HepG2 (cell line): ENCODE measurements around the gene NKX1-2. TPM values are rescaled to one million over a fixed set of nuclear protein-coding genes. Genes with fewer than 3 reads are reported as not detected.

Experiments
- ATAC-seq: fragments of 200-7000 bp; cut with Tn5 transposase; 3 replicates; pipeline ENCODE4 v1.9.1; 2020; ENCODE audit warnings: mild to moderate bottlenecking, moderate library complexity
- BruUV-seq: library from RNA; stranded (reverse); fragments of 400-500 nt; replicated peaks from 2 replicates; lab custom pipeline; 2021; lab: Mats Ljungman, UMichigan
- CTCF ChIA-PET: fragments of 300-600 bp; formaldehyde crosslinking; extraction: SDS; loops from one replicate; lab custom pipeline; 2021; ENCODE audit warnings: low total read pairs, inconsistent platforms, low intra/inter-chr PET ratio; lab: Yijun Ruan, JAX
- POLR2A ChIA-PET: fragments of 350-600 bp; sonication (Branson Sonifier 250); formaldehyde crosslinking; loops from one replicate; lab custom pipeline; 2020; ENCODE audit warnings: antibody characterized with exemption, inconsistent platforms; lab: Yijun Ruan, JAX
- DNase-seq: peaks from one replicate; pipeline ENCODE4 v3.0.0-alpha.2; 2015; ENCODE audit warnings: low spot score
- FAIRE-seq: peaks from 3 replicates; lab custom pipeline; 2011; peaks lifted over from hg19 to GRCh38; lab: Jason Lieb, UNC
- H2AFZ ChIP-seq: one replicate; pipeline ENCODE4 v1.6.1; 2011; ENCODE audit warnings: low read length, inconsistent platforms
- H3K27ac ChIP-seq: fragments of 300-600 bp; 3 replicates; pipeline ENCODE4 v1.8.0; 2011; ENCODE audit warnings: mixed run types, mild to moderate bottlenecking, mixed read lengths, low read length, inconsistent platforms; ENCODE audit not compliant: insufficient read depth; ENCODE audit errors: extremely low read length
- H3K27me3 ChIP-seq, 2 experiments: fragments of 200-600 bp in 1 of 2; 2 replicates in 1 of 2; 3 replicates in 1 of 2; pipeline versions ENCODE4 v1.6.0 to v1.8.0; 2011; ENCODE audit warnings: low read length in 2 of 2, mild to moderate bottlenecking in 2 of 2, moderate library complexity in 2 of 2, inconsistent platforms in 1 of 2; ENCODE audit not compliant: insufficient read depth in 2 of 2, control insufficient read depth in 1 of 2
- H3K36me3 ChIP-seq, 2 experiments: fragments of 200-600 bp in 1 of 2; replicated peaks in 1 of 2; 2 replicates in 1 of 2; 3 replicates in 1 of 2; pipeline versions ENCODE4 v1.5.1 to v1.8.0; 2011; ENCODE audit warnings: low read length in 2 of 2, inconsistent platforms in 1 of 2; ENCODE audit not compliant: insufficient read depth in 2 of 2, control insufficient read depth in 1 of 2
- H3K4me1 ChIP-seq: 2 replicates; pipeline ENCODE4 v1.5.1; 2012; ENCODE audit warnings: low read length, inconsistent platforms; ENCODE audit not compliant: insufficient read depth
- H3K4me2 ChIP-seq: 2 replicates; pipeline ENCODE4 v1.6.0; 2011; ENCODE audit warnings: low read depth, low read length, inconsistent platforms
- H3K4me3 ChIP-seq, 3 experiments: fragments of 200-600 bp in 1 of 3; sonication (generic), shearing (Covaris generic) in 1 of 3; replicated peaks in 1 of 3; 2 replicates each; pipeline ENCODE4 v1.5.1; 2011 to 2016; ENCODE audit warnings: low read length in 3 of 3, inconsistent platforms in 2 of 3, low read depth in 2 of 3, mild to moderate bottlenecking in 2 of 3, control low read depth in 1 of 3, mixed read lengths in 1 of 3; ENCODE audit not compliant: insufficient read depth in 1 of 3
- H3K79me2 ChIP-seq: one replicate; pipeline ENCODE4 v1.6.1; 2011; ENCODE audit warnings: low read length, inconsistent platforms; ENCODE audit not compliant: insufficient read depth
- H3K9ac ChIP-seq: 2 replicates; pipeline ENCODE4 v1.6.0; 2011; ENCODE audit warnings: mild to moderate bottlenecking, low read depth, low read length, inconsistent platforms; ENCODE audit not compliant: insufficient read depth
- H3K9me3 ChIP-seq: 2 replicates; pipeline ENCODE4 v1.5.1; 2012; ENCODE audit warnings: mild to moderate bottlenecking, low read length
- H4K20me1 ChIP-seq: 2 replicates; pipeline ENCODE4 v1.6.0; 2011; ENCODE audit warnings: inconsistent platforms, mild to moderate bottlenecking, low read length, moderate library complexity; ENCODE audit not compliant: insufficient read depth
- FOXM1 ChIP-seq: sonication (generic); formaldehyde crosslinking; IDR thresholded peaks from 2 replicates; pipeline ENCODE4 v1.5.0; 2020; ENCODE audit warnings: missing genetic modification reagents
- MAFF ChIP-seq: IDR thresholded peaks from 2 replicates; pipeline ENCODE4 v1.6.1; 2011; ENCODE audit warnings: low read depth, low read length, improper control_type of control experiment
- MAFK ChIP-seq, 2 experiments: IDR thresholded peaks in 1 of 2; conservative IDR thresholded peaks in 1 of 2; 2 replicates each; pipeline ENCODE4 v1.6.1; 2011; ENCODE audit warnings: improper control_type of control experiment in 2 of 2, low read length in 2 of 2
- RBM22 ChIP-seq: fragments of 200-400 bp; formaldehyde crosslinking; optimal IDR thresholded peaks from 2 replicates; pipeline ENCODE3; 2017; ENCODE audit warnings: mild to moderate bottlenecking, low read length, moderate library complexity
- SUZ12 ChIP-seq: fragments of 150-350 bp; IDR thresholded peaks from 2 replicates; pipeline ENCODE4 v1.6.1; 2014; ENCODE audit warnings: low read depth, low read length
- TFDP1 ChIP-seq: IDR thresholded peaks from 2 replicates; pipeline ENCODE4 v1.6.1; 2016; ENCODE audit warnings: missing compliant biosample characterization, missing genetic modification reagents, borderline replicate concordance
- USF2 ChIP-seq, 2 experiments: sonication (generic) in 1 of 2; formaldehyde crosslinking in 1 of 2; IDR thresholded peaks; 2 replicates each; pipeline versions ENCODE4 v1.5.1 to v1.6.1; 2011 to 2020; ENCODE audit warnings: borderline replicate concordance in 1 of 2, low read depth in 1 of 2, low read length in 1 of 2, mild to moderate bottlenecking in 1 of 2, missing genetic modification reagents in 1 of 2, moderate library complexity in 1 of 2
- ZNF652 ChIP-seq: IDR thresholded peaks from 2 replicates; pipeline ENCODE4 v1.6.1; 2016; ENCODE audit warnings: low read depth, borderline replicate concordance
- ZNF784 ChIP-seq: sonication (generic); formaldehyde crosslinking; IDR thresholded peaks from 2 replicates; pipeline ENCODE4 v1.5.1; 2020; ENCODE audit warnings: missing genetic modification reagents, mild to moderate bottlenecking, borderline replicate concordance
- WGBS: methylation state at CpG from one replicate; pipeline ENCODE4 v1.1.6; 2017; ENCODE audit warnings: low lambda C conversion rate; 5-methylcytosine and 5-hydroxymethylcytosine counted together
- in situ Hi-C: cut with HindIII; loops from 2 replicates; pipeline ENCODE4 v1.10.0; 2017; ENCODE audit warnings: low pct_unique_long_range_greater_than_20kb; ENCODE audit not compliant: extremely low pct_ligation_motif_present
- intact Hi-C: fragments of 100-400 bp; cut with micrococcal nuclease; formaldehyde crosslinking; loops from one replicate; pipeline ENCODE4 v1.10.0; 2022; ENCODE audit not compliant: unreplicated experiment
- polyA plus RNA-seq, 8 experiments: library from polyadenylated mRNA; depleted of rRNA in 3 of 8; stranded (reverse) in 7 of 8; unstranded in 1 of 8; fragments of >200 nt; fragmentation: Illumina TruSeq in 4 of 8; extraction: Trizol in 4 of 8; gene quantifications; 2 replicates each; pipeline versions ENCODE4 v1.2.1 to v1.2.3, GENCODE V29; 2011 to 2016; ENCODE audit warnings: low read depth in 4 of 8, missing spikeins in 1 of 8, mixed read lengths in 1 of 8; ENCODE audit not compliant: insufficient read depth in 1 of 8
- total RNA-seq, 5 experiments: library from RNA; depleted of rRNA; stranded (reverse); fragments of >200 nt; fragmentation: Illumina TruSeq; extraction: Trizol; gene quantifications; 2 replicates each; pipeline ENCODE4 v1.2.3, GENCODE V29; 2016; ENCODE audit warnings: low read depth in 1 of 5

NKX1-2 gene
- total and polyA plus RNA-seq, 2 of the 13 experiments (the other 11 are each of a cell fraction or from before 2014, with no cell fraction given) = not detected

- TF ChIP-seq USF2 (IDR thresholded peaks at IDR 0.05; ENCODE audit: low read depth, low read length) (no peak), USF2 (CRISPR knock-in tag; IDR thresholded peaks at IDR 0.05; ENCODE audit: borderline replicate concordance) (no peak)
- TF ChIP-seq, all 625 proteins: peak for 32
Measured at GRCh38 chr10:124416733-124417132, 33.1 kb downstream of the NKX1-2 start (continued).

- Histone ChIP-seq H3K4me2 (no peak overlapping the region), H3K27ac (no peak overlapping the region)
Measured at GRCh38 chr10:124415210-124415609, 34.6 kb downstream of the NKX1-2 start.

More at GRCh38 chr10:124415210-124415609, 34.6 kb downstream of the NKX1-2 start:
- Histone ChIP-seq H3K9me3 (no peaks in the 10 kb centered on the region), H3K9ac (no peak overlapping the region), H4K20me1 (peaks cover 30% of the 10 kb centered on the region), H3K27me3 (peaks cover 0 to 4% of the 10 kb centered on the region in 2 experiments; a peak in 2 of 5 replicates), H3K36me3 (peaks cover 4 to 23% of the 10 kb centered on the region in 2 experiments; a peak in 4 of 5 replicates), H3K79me2 (peaks cover 40% of the 10 kb centered on the region), H2AFZ (no peak overlapping the region), H3K4me3 (no peak overlapping the region), H3K4me1 (peaks cover 50% of the 10 kb centered on the region)
- DNase-seq (no peak), ATAC-seq (no peak), FAIRE-seq (no peak)
- in situ Hi-C loops = loop anchor here (5.0 kb wide), 1 partner anchor 47 kb away; the partner anchor contains the start of gene LHPP
- 93% methylated on average over 2 of the region's 2 CpGs for WGBS
- intact Hi-C loops = no loop called here
- ChIA-PET POLR2A (interaction anchor here (0.7 to 4.3 kb wide), 3 partner anchors 46 to 82 kb away, joined by 3 to 27 read pairs (median 3); partner anchors contain the start of gene LHPP), CTCF (no interaction called here)
- BruUV-seq = no TSS peak
- TF ChIP-seq MAFK (conservative IDR thresholded peaks at IDR 0.05 in 1 of 2, IDR thresholded peaks at IDR 0.05 in 1 of 2; ENCODE audit: low read length in 2 of 2) (peak; percentile 55 to 71; a peak in 3 of 4 replicates), MAFF (peak; percentile 41; the same call in 1 of the 2 replicates), FOXM1 (no peak), ZNF652 (CRISPR knock-in tag) (no peak), TFDP1 (CRISPR knock-in tag) (no peak), ZNF784 (CRISPR knock-in tag) (no peak), RBM22 (no peak), SUZ12 (no peak)
